ENCODE data around the gene PPARG.
A peak's percentile ranks its signal among the peaks of the same experiment; 100 is the strongest.
"Not testable (repeated sequence)": the region's sequence is repeated elsewhere in the genome, so short reads cannot be mapped to it uniquely, and the experiment has no call there.

Gene PPARG

GRCh38 chr3:12446298-12446697 lies 157.4 kb downstream of the PPARG start:
- no peak for ATAC-seq
- H3K27ac Mint-ChIP-seq, result no peak overlapping the region
- peaks cover 11% of the 10 kb centered on the region for H3K27me3 Mint-ChIP-seq
- DNase-seq, result no peak
- no peaks in the 10 kb centered on the region for H3K9me3 Mint-ChIP-seq
- no peaks in the 10 kb centered on the region for H3K36me3 Mint-ChIP-seq (ENCODE audit: low read depth)
- no peaks in the 10 kb centered on the region for H3K4me1 Mint-ChIP-seq
- no peak overlapping the region for H3K4me3 Mint-ChIP-seq

GRCh38 chr3:12447075-12447474 lies 158.2 kb downstream of the PPARG start:
- ATAC-seq (no peak), DNase-seq (no peak)
- Mint-ChIP-seq H3K4me3 (no peak overlapping the region), H3K27me3 (peaks cover 11% of the 10 kb centered on the region), H3K36me3 (ENCODE audit: low read depth) (no peaks in the 10 kb centered on the region), H3K4me1 (no peaks in the 10 kb centered on the region), H3K9me3 (no peaks in the 10 kb centered on the region), H3K27ac (no peak overlapping the region)

- not testable (repeated sequence) for ATAC-seq; H3K36me3 Mint-ChIP-seq (ENCODE audit: low read depth); H3K9me3 Mint-ChIP-seq; H3K4me3 Mint-ChIP-seq; H3K4me1 Mint-ChIP-seq; DNase-seq; H3K27ac Mint-ChIP-seq; H3K27me3 Mint-ChIP-seq
Observed at GRCh38 chr3:12448404-12449202, 159.7 kb downstream of the PPARG start.

GRCh38 chr3:12449889-12450682 lies 161.2 kb downstream of the PPARG start:
- no peak overlapping the region for H3K27ac Mint-ChIP-seq
- DNase-seq (no peak), ATAC-seq (no peak)
- peaks cover 2% of the 10 kb centered on the region for H3K27me3 Mint-ChIP-seq
- H3K9me3 Mint-ChIP-seq, result no peaks in the 10 kb centered on the region
- H3K36me3 Mint-ChIP-seq (ENCODE audit: low read depth), result no peaks in the 10 kb centered on the region
- no peak overlapping the region for H3K4me3 Mint-ChIP-seq
- H3K4me1 Mint-ChIP-seq, result peaks cover 7% of the 10 kb centered on the region

- ATAC-seq (no peak), DNase-seq (no peak)
- no peak overlapping the region for H3K27ac Mint-ChIP-seq
- no peaks in the 10 kb centered on the region for H3K36me3 Mint-ChIP-seq (ENCODE audit: low read depth)
- H3K9me3 Mint-ChIP-seq, result no peaks in the 10 kb centered on the region
- H3K4me1 Mint-ChIP-seq, result peaks cover 8% of the 10 kb centered on the region
- no peak overlapping the region for H3K4me3 Mint-ChIP-seq
- peaks cover 2% of the 10 kb centered on the region for H3K27me3 Mint-ChIP-seq
Observed at GRCh38 chr3:12451481-12451880, 162.6 kb downstream of the PPARG start.

- no peaks in the 10 kb centered on the region for H3K36me3 Mint-ChIP-seq (ENCODE audit: low read depth)
- peaks cover 2% of the 10 kb centered on the region for H3K27me3 Mint-ChIP-seq
- no peak overlapping the region for H3K27ac Mint-ChIP-seq
- peaks cover 8% of the 10 kb centered on the region for H3K4me1 Mint-ChIP-seq
- DNase-seq (no peak), ATAC-seq (no peak)
- H3K4me3 Mint-ChIP-seq, result no peak overlapping the region
- no peaks in the 10 kb centered on the region for H3K9me3 Mint-ChIP-seq
Observed at GRCh38 chr3:12451960-12452359, 163.1 kb downstream of the PPARG start.

GRCh38 chr3:12452361-12453330 lies 163.8 kb downstream of the PPARG start:
- Mint-ChIP-seq H3K36me3 (ENCODE audit: low read depth) (no peaks in the 10 kb centered on the region), H3K9me3 (no peaks in the 10 kb centered on the region), H3K27me3 (no peaks in the 10 kb centered on the region), H3K4me3 (no peak overlapping the region), H3K27ac (no peak overlapping the region), H3K4me1 (peaks cover 8% of the 10 kb centered on the region)
- DNase-seq, result no peak
- ATAC-seq, result no peak

GRCh38 chr3:12454076-12454815 lies 165.4 kb downstream of the PPARG start:
- Mint-ChIP-seq H3K4me1 (peaks cover 8% of the 10 kb centered on the region), H3K4me3 (no peak overlapping the region), H3K27ac (no peak overlapping the region), H3K36me3 (ENCODE audit: low read depth) (no peaks in the 10 kb centered on the region), H3K9me3 (no peaks in the 10 kb centered on the region), H3K27me3 (no peaks in the 10 kb centered on the region)
- ATAC-seq (peak; percentile 29), DNase-seq (no peak)

- Mint-ChIP-seq H3K27me3 (no peaks in the 10 kb centered on the region), H3K4me1 (peaks cover 8% of the 10 kb centered on the region), H3K4me3 (no peak overlapping the region), H3K9me3 (no peaks in the 10 kb centered on the region), H3K36me3 (ENCODE audit: low read depth) (no peaks in the 10 kb centered on the region), H3K27ac (no peak overlapping the region)
- peak; percentile 8 for ATAC-seq
- DNase-seq, result no peak
Observed at GRCh38 chr3:12454816-12455121, 165.9 kb downstream of the PPARG start.

- H3K27ac Mint-ChIP-seq, result no peak overlapping the region
- no peaks in the 10 kb centered on the region for H3K36me3 Mint-ChIP-seq (ENCODE audit: low read depth)
- H3K4me1 Mint-ChIP-seq, result peaks cover 11% of the 10 kb centered on the region
- H3K9me3 Mint-ChIP-seq, result no peaks in the 10 kb centered on the region
- no peak for DNase-seq
- no peak for ATAC-seq
- no peak overlapping the region for H3K4me3 Mint-ChIP-seq
- H3K27me3 Mint-ChIP-seq, result no peaks in the 10 kb centered on the region
Observed at GRCh38 chr3:12455740-12456139, 166.9 kb downstream of the PPARG start.

GRCh38 chr3:12456441-12456840 lies 167.6 kb downstream of the PPARG start:
- Mint-ChIP-seq H3K27me3 (no peaks in the 10 kb centered on the region), H3K4me3 (no peak overlapping the region), H3K4me1 (peaks cover 18% of the 10 kb centered on the region), H3K36me3 (ENCODE audit: low read depth) (no peaks in the 10 kb centered on the region), H3K9me3 (no peaks in the 10 kb centered on the region), H3K27ac (no peak overlapping the region)
- ATAC-seq (no peak), DNase-seq (no peak)

- not testable (repeated sequence) for H3K4me3 Mint-ChIP-seq; H3K27me3 Mint-ChIP-seq; H3K36me3 Mint-ChIP-seq (ENCODE audit: low read depth); DNase-seq; ATAC-seq; H3K9me3 Mint-ChIP-seq; H3K27ac Mint-ChIP-seq
- H3K4me1 Mint-ChIP-seq, result peaks cover 25% of the 10 kb centered on the region
Observed at GRCh38 chr3:12457380-12457779, 168.5 kb downstream of the PPARG start.

GRCh38 chr3:12458901-12459300 lies 170.0 kb downstream of the PPARG start:
- no peak for ATAC-seq
- Mint-ChIP-seq H3K4me3 (no peak overlapping the region), H3K27ac (no peak overlapping the region), H3K36me3 (ENCODE audit: low read depth) (no peaks in the 10 kb centered on the region), H3K27me3 (no peaks in the 10 kb centered on the region), H3K9me3 (no peaks in the 10 kb centered on the region), H3K4me1 (peaks cover 32% of the 10 kb centered on the region)
- DNase-seq, result no peak

GRCh38 chr3:12460127-12460526 lies 171.3 kb downstream of the PPARG start:
- no peak for DNase-seq
- Mint-ChIP-seq H3K27ac (no peak overlapping the region), H3K36me3 (ENCODE audit: low read depth) (no peaks in the 10 kb centered on the region), H3K27me3 (no peaks in the 10 kb centered on the region), H3K4me3 (no peak overlapping the region), H3K9me3 (no peaks in the 10 kb centered on the region), H3K4me1 (peaks cover 25% of the 10 kb centered on the region)
- no peak for ATAC-seq
